NCI-H187 treated with DMSO at 0.1 percent for 48 hours (cell line): ENCODE data around the gene COG8.
"Not testable (repeated sequence)": the region's sequence is repeated elsewhere in the genome, so short reads cannot be mapped to it uniquely, and the experiment has no call there.

ENCODE experiments used
- DNase-seq: peaks from one replicate; lab custom pipeline; 2025; lab: John Stamatoyannopoulos, UW

The COG8 gene

DNA sequence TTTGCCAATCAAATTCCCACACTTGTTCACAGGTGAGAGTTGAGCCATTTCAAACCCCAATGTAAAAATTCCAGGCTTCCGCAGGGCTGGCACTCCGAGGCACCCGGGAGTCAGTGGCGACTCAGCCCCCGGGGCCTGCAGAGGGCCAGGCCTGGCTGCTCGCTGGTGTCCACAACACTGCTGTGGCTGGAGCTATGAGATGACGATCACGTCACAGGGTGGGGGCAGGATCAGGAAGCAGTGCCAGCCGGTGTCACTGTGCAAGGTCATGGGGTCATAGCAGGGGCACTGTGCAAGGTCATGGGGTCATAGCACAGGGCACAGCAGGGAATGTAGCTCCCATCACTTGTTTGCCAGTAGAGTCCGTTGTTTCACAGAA lies 20.5 kb downstream of the COG8 start:
- DNase-seq, result no peak

DNA sequence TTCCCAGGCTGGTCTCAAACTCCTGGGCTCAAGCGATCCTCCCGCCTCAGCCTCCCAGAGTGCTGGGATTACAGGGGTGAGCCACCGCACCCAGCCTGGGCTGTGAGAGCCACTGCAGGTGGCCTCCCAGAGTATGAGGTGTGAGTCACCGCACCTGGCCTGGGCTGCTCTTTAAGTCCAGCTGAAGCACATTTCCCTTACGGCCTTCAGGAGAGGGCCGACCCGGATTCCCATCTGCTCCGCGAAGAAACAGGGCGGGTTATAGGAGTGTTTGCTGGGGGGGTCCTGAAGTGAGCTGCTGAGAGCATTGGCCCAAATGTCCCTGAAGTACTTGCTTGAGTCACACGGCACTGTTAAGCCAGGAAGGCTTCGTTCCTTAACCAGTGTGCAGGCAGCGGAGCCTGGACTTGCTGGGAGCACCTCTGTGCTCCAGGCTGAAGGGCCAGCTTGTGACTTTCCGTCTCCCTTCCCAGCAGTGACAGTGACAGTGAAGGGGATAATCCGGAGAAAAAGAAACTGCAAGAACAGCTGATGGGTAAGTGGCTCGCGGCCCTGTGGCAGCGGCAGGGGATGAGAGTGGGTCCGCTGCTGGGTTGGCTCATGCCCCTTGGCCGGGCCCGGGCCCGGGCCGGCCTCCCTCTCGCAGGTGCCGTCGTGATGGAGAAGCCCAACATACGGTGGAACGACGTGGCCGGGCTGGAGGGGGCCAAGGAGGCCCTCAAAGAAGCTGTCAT lies 21.0 kb downstream of the COG8 start:
- DNase-seq, result no peak

DNA sequence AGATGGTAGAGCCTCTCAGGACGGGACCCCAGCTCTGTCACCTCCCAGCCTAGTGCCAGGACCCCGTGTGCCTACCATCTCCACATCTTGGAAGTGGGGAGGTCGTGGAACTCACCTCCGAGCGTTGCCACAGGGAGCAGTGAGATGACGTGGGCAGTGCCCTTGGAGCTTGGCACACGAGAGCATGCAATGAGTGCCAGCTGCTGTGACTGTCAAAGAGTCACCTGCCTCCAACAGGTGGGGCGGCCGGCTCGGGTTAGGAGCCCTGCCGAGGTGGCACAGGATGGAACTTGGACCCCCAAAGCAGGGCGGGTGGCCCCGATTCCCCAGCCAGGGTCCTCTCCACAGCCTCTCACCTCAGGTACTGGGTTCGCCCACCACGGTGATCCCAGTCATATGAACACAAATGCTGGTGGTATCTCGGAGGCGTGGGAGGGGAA lies 22.7 kb downstream of the COG8 start:
- DNase-seq, result no peak

DNA sequence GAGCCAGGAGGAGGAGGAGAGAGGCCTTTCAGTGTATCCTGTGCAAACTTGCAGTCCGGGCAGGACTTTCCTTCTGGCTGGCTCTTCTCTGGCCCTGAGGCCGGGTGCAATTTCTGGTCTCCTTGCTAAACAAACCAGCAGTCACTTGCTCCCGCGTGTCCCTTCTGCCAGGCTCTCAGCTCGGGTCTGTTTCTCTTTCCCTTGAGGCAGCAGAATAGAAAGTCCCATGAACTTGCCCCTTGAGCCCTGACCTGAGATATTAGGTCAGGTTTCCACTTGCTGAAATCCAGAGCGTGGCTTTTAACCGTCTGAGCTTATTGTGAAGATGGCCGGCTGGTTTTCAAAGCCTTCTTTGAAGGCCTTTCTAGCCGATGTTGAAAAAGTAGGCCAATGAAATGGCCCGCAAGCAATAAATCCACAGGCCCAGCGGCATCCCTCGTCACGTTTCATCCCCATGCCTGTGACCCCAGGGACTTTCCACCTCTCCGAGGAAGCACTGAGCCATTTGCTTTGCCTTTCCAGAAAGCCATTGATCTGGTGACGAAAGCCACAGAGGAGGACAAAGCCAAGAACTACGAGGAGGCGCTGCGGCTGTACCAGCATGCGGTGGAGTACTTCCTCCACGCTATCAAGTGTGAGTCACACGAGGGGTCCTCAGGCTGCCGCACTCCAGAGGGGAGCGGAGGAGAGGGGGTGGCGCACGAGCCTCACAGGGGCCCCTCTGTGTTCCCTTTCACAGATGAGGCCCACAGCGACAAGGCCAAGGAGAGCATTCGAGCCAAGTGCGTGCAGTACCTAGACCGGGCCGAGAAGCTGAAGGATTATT lies 23.7 kb downstream of the COG8 start:
- no peak for DNase-seq

DNA sequence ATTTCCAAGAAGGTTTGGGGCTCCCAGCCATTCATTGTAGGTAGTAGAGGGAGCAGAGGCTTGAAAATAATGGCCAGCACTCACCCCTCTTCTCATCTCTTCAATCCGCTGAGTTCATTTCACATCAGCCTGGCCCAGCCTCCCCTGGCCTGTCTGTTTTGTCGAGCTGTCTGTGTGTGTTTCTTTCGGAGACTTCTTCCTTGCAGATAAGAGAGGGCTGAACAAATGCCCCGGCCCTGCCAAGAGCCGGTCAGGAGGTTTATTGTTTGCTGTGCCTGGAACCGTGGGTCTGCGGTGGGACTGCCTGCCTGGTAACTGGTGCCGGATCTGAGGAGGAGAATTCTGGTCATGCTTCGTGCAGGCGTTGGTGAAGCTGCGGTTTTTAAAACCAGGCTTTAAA lies 24.8 kb downstream of the COG8 start:
- DNase-seq, result no peak

DNA sequence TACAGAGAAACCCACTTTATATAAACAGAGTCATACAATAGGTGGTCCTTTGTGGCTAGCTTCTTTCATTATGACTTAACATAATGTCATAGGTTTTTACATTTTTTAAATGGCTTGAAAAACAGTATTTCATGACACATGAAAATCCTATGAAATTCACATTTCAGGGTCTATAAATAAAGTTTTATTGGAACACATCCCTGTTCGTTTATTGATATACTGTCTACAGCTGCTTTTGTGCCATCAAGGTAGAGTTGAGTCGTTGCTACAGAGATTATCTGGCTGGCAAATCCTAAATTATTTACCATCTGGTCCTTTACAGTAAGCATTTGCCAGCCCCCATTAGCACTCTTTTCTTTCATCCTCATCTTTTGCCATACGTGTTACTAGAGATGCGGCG lies 25.9 kb downstream of the COG8 start:
- no peak for DNase-seq

DNA sequence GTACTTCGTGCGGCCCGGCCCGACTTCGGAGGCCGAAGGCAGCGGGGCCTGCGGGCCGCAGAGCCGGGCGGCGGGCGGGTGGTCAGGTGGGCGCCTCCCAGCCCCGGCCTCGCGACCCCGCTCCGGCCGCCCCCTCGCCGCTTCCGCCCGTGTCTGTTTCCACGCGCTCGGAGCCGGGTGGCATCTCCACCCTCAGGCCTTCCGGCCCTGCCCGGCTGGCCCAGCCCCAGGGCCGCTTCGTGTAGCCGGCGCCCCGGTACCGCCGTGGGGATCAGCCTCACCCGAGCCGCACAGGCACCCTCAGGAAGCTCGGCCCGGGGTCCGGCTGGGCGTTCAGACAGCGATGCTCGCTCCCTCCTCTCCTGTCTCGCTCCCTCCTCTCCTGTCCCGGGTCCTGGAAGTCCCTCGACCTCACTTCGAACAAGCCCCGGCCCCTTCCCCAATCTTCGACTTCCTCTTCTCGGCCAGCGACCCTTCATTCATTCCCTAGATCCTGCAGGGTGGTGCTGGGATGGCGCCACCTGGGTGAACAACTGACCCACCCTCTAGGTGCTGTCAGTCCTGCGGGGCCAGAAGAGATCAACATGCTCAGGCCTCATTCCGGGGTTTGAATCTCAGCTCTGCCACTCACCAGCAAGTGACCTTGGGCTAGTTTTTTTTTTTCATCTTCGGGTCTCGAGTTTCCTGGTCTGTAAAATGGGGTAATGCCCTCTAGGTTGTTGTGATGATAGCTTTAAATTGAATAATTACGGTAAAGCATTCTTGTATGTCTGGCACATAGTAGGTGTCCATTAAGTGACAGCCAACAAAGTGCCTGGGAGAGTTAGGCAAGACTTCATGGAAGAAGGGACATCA lies 27.6 kb downstream of the COG8 start:
- no peak for DNase-seq

DNA sequence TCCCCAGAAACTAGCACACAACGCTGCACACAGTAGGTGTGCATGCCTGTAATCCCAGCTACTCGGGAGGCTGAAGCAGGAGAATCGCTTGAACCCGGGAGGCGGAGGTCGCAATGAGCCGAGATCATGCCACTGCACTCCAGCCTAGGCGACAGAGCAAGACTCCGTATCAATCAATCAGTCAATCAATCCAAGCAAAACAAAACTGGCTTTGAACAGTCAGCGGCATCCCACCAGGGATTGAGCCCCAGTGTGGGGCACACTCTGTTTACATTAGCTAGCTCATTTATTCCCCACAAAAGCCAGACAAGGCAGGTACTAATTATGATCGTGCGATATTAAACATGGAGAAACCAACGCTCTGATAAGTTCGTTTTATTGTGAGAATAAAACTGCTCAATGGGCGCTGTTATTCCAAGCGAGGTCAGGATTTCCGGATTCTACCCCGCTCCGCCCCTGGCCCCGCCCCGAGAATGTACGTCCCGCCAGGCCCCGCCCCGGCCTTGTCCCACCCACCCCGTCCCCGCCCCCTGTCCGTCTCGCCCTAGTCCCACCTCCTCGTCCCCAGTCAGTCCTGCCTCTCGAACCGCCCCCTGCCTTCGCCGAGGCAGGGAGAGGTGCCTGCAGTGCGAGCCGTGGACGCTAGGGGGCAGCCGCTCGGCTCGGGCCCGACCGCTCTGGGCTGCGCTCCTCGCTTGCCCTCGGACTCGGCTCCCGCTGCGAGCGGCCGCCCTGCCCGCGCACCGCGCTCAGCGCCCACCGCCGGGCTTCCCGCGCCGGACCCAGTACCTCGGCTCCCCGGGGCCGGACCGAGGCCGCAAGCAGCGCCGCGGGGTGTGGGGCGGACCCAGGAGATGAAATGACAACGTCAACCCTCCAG lies 28.5 kb downstream of the COG8 start, which contains the start of gene VPS4A:
TSS of gene VPS4A (plus strand) at position 698 of the 880 bp plus-strand sequence. CDS start at position 860, 162 bp downstream.
- DNase-seq, result peak; percentile 55

DNA sequence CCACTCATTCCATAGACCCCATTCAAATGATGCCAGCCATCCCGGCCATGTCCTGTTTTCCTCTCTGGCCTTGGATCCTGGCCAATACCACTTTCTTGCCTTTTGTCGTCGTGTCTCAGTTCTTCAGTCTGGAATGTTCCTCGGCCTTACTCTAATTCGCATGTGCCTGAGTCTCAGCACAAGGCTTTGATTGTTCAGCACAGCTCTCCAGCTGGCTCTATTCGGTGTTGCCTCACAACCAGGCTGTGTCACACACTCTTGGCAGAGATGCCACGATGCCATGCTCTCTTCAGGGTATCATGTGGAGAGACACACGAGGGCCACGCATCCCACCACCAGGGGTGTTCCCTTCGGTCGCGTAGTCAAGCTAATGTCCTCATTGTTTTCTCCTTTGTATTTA lies 30.0 kb downstream of the COG8 start:
- no peak for DNase-seq

DNA sequence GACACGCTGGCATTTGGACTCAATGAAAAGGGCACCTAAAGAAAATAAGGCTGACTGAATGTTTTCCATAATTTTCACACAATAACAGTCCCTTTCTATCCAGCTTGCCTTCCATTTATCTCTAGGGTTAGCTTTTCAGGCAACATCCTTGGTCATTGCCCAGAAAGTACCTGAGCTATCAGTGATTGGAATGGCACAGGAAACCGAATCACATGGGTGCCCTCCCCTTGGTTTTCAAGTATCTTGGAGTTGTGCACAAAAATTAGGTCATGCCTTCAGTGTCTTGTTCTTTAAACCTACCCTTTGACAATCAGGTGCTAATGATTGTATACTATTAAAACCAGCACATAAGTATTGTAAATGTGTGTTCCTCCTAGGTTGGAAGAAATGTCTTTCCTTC lies 31.5 kb downstream of the COG8 start:
- DNase-seq, result no peak

DNA sequence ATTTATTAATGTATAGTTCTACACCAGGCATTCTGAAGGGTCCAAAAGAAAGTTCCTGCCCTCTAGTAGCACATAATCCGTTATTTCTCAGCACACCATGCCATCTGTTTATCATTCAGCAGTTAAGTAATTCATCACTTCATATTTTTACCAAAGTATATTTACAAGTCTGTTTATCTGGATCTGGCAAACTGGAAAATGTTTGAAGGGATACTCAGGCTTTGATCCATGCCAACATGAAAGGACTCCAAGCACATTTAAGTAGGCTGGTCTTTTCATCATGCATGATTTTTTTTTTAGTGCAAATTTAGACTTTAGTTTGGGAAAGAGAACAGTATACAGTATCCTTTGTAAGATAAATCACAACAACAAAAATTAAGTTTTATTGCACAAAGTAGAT lies 32.3 kb downstream of the COG8 start:
- no peak for DNase-seq

DNA sequence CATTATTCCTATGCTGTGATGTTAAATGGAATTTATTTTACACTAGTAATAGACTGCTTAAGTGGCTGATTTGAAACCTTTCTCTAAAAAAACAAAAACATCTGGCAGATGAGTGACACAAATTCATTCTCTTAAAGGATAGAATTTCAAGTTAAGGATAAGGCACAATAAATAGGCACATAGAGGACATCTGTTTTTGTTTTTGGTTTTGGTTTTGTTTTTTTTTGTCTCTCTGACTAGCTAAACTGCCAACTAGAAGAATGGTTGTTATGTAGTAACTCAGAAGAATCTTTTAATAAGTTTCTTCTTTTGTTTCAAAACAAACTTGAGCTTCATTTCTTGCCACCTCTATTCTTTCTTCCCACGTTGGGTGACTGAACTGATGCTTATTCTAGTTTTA lies 33.3 kb downstream of the COG8 start:
- no peak for DNase-seq

DNA sequence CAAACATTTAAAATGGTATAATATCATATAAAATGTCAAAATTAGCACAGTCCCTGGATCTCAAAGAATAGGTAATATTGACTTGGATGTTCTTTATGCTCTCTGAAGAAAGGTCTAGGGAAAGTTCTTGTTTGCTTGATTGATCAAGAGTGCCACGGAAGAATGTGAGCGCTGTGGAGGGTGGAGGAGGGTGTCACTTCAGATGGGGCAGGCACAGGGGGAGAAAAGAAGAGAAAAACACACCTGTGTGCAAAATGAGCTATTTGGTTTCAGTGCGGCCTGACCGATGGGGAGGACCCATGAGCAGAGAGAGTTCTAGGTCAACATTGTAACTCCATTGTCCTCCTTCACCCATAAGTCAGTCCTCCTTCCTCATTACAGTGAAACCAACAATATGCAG lies 37.1 kb downstream of the COG8 start:
- DNase-seq, result no peak

DNA sequence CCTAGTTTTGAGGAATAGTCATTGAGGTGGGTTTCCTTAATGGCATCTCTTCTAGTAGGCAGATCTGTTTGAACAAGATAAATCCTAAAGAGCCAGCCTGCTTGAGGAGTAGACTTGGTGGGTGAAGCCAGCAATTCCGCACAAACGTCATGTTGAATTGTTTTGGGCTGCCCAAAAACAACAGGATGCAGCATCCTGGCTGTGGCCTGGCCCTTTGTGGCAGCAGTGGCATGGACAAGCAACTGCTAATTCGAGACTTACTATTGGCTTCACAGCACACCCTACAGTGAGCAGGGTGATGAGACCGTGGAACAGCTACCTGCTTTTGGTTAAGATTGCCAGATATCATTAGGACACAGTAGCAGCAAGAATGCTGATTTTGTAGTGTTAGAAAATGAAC lies 37.5 kb downstream of the COG8 start:
- DNase-seq, result no peak

DNA sequence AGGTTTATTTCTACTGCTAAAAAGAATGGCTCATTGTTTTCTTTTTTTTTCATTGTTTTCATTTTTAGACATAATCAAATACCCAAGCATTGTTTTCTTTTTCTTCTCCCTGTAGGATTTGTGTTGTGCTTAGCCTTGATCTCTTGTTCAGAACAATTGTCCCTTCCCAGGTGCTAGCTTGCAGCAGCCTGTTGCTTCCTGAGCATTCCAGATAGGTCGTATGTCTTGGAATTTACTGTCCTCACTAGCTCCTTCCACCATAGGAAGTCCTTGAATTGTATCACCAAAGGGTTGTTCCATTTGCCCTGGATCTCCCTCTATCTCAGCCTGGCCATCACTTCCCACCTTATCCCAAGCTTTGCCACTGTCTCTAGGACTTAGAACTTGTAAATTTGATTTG lies 38.2 kb downstream of the COG8 start:
- DNase-seq, result no peak

DNA sequence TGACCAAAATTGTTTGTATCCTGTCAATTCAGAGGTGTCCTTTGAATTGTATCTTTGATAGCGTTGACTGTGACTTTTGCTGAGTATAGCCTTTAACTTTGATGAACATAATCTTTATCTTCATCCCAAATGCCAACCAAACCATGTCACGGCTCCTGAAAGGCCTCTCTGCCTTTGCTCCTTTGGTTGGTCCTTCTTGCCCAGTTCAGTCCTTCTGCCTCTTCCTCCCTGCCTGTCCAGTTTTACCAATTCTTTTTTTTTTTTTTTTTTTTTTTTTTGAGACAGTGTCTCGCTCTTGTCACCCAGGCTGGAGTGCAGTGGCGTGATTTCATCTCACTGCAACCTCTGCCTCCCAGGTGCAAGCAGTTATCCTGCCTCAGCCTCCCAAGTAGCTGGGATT lies 41.1 kb downstream of the COG8 start:
- DNase-seq, result no peak

DNA sequence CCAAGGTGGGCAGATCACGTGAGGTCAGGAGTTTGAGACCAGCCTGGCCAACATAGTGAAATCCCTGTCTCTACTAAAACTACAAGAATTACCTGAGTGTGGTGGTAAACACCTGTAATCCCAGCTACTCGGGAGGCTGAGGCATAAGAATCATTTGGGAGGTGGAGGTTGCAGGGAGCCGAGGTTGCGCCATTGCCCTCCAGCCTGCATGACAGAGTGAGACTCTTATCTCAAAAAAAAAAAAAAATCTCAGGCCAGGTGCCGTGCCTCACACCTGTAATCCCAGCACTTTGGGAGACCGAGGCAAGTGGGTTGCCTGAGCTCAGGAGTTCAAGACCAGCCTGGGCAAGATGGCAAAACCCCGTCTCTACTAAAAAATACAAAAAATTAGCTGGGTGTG lies 42.6 kb downstream of the COG8 start:
- DNase-seq, result not testable (repeated sequence)

DNA sequence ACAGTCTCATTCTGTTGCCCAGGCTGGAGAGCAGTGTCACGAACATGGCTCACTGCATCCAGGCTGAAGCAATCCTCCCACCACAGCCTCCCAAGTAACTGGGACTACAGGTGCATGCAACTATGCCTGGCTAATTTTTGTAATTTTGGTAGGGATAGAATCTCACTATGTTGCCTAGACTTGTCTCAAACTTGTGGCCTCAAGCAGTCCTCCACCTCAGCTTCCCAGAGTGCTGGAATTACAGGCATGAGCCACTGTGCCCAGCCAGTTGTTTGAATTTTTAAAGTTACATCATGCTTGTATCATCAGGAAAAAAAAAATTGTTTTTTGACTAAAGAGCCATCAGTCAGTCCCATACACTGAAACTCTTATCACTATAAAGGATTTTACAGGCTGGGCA lies 45.3 kb downstream of the COG8 start:
- no peak for DNase-seq

DNA sequence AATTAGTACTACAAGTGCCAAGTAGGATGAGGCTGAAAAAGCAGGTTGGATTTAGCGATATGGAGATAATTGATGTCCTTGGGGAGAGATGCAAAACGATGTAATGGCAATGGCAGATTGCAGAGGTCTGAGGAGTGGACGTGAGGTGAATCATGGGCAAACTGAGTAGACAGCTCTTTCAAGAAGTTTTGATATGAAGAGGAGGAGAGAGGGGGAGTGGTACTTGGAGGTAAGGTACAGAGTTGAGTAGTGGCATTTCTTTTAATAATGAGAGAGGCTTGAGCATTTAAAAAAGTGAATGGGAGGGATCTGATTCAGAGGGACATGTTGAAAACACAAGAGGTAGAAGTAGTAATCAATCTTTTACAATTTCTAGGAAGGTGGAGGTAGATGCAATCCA lies 46.0 kb downstream of the COG8 start:
- DNase-seq, result no peak

DNA sequence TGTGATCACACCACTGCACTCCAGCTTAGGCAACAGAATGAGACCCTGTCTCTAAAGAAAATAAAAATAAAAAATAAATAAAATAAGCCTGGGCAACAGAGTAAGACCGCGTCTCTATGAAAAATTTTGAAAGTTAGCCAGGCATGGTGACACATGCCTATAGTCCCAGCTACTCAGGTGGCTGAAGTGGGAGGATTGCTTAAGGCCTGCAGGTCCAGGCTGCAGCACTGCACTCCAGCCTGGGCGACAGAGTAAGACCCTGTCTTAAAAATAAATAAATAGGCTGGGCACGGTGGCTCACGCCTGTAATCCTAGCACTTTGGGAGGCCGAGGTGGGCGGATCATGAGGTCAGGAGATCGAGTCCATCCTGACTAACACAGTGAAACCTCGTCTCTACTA lies 47.7 kb downstream of the COG8 start:
- not testable (repeated sequence) for DNase-seq

DNA sequence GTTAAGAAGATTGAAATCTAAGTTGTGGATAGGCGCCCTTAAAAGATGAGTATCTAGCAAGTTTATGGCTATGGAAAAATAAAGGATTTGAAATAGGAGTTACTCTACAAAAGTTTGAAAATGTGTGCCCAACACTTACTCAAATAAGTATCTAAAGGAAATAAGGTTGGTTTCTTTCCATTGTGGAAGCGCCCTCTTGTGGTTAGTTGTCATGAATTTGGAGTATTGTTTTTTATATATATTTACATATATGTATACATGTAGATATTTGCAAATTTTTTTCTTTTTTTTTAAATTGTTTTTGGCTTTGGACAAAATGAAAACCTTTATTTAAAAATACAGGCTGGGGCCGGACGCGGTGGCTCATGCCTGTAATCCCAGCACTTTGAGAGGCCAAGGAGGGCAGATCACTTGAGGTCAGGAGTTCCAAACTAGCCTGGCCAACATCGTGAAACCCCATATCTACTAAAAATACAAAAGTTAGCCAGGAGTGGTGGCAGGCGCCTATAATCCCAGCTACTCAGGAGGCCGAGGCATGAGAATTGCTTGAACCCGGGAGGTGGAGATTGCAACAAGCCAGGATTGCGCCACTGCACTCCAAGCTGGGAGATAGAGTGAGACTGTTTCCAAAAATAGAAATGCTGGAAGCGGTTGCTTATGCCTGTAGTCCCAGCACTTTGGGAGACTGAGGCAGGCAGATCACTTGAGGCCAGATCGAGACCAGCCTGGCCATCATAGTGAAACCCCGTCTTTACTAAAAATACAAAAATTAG lies 52.2 kb downstream of the COG8 start:
- no peak for DNase-seq
